ENCODE results near the gene C11orf87.

DNA sequence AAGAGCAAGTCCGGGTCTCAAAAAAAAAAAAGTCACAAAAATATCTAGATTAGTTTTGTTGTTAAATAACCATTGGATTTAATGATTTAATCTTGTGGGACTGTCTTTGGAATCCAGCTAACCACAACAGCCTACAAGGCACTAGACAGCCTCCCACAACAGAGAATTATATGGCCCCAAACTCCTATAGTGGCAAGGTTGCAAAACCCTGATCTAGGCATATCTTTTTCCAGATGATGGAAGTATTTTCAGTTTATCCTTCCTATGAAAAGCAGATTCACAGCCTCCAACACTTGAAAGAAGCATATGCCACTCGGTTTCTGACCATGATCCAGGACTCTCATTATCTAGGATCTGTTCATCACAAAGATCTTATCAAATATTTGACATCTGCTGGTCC, 5.4 kb upstream of the C11orf87 start:
- TF ChIP-seq, protein P1, sequence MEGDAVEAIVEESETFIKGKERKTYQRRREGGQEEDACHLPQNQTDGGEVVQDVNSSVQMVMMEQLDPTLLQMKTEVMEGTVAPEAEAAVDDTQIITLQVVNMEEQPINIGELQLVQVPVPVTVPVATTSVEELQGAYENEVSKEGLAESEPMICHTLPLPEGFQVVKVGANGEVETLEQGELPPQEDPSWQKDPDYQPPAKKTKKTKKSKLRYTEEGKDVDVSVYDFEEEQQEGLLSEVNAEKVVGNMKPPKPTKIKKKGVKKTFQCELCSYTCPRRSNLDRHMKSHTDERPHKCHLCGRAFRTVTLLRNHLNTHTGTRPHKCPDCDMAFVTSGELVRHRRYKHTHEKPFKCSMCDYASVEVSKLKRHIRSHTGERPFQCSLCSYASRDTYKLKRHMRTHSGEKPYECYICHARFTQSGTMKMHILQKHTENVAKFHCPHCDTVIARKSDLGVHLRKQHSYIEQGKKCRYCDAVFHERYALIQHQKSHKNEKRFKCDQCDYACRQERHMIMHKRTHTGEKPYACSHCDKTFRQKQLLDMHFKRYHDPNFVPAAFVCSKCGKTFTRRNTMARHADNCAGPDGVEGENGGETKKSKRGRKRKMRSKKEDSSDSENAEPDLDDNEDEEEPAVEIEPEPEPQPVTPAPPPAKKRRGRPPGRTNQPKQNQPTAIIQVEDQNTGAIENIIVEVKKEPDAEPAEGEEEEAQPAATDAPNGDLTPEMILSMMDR (IDR thresholded peaks at IDR 0.05) = no peak
- TF ChIP-seq POLR2AphosphoS5 (IDR thresholded peaks at IDR 0.05) = no peak
- no peak for TF ChIP-seq EP300 (IDR thresholded peaks at IDR 0.05)

Measured in suprapubic skin (tissue), 4 donors.